ENCODE data around the gene ANAPC7.
"Not testable (repeated sequence)": the region's sequence is repeated elsewhere in the genome, so short reads cannot be mapped to it uniquely, and the experiment has no call there.

ANAPC7 gene

DNA sequence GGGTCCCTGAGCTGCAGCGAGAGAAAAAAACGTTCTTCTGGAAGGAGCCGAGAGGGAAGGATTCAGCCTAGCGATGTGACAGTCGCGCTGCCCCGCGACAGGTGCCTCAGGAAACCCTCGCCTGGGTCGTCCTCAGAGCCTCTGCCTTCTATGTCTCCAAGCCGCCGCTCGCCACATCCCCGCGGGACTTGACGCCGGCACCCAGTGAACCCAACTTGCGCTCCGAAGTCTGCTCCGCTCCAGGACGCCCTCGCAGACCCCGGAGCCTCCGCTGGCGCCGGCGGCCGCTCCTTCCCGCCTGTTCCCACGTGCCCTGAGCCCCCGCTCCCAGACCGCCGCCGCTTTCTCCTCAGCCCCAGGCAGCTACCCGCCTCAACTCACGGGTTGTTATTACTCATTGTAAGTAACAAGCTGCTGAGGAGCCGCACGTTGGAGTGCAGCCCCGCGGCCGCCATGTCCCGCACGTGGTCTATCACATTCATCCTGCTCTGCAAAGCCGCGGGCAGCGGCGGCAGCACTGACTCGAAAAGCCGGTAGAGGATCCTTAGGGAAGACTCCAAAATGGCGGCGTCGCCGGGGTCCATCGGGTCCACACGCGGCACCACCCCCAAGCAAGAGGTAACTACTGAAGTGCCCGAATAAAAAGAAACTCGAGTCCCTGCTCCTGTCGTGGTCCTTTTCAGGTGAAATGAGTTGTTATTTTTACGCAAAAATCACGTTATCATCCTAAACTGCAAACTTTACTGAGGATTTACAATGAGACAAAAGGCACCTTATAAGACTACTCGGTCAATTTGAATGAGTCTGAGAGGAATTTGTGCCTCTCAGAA lies at the start of gene ANAPC7:
Gene ANAPC7 (minus strand): TSS at position 563 of the 830 bp plus-strand sequence. CDS start 81 bp downstream, at position 482.
- peak; percentile 84 for DNase-seq

DNA sequence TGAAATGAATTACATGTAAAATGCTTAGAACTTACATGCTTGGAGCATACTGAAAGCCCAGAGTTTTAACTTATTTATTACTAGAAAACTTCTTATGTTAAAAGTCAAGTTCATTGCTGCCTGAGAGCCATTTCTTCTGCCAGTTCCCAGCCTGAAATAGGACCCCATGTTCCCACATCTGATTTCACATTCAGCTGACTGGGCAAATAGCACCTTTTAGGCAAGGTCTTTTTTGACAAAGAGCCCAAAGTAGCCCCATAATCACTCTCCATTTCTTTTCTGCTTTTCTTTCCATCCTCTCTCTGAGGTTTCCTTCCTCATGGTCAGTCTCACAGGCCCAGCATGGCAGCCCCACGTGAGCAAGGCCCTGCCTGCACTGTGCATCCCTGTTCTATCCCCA lies 47.8 kb upstream of the ANAPC7 start:
- no peak for DNase-seq

DNA sequence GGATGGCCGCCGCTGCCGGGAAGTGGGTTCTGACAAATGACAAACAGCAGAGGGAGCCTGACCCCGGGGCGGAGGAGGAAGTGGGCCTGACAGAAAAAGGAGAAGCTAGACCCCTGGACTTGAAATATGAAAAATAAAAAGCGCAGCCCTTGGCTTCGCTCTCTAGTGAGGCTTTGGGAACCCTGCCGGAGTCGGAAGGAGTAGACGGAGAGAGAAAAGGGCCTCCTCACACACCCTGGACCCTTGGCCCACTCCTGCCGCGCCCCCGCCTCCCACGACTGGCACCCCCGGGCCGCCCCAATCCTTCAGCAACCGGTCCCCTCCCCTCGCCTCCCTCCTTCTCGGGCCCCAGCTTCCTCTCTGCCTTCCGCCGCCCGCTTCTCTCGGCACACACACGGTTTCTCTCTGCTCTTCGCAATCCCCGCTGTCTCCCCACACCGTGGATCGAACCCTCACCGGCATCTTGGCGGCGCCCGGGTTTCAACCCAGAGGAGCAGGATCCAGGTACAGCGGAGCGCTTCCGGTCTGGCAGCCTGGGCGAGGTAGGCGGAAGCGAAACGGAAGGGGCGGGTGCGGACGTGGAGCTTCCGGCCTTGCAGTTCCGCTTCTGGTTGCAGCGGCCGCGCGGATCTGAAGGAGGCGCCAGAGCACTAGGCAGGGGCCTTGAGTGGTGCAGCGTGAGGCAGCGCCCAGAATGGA lies 46.4 kb upstream of the ANAPC7 start, which contains the start of gene ARPC3:
Gene ARPC3 (minus strand): TSS at position 539 of the 699 bp plus-strand sequence. CDS start 77 bp downstream, at position 462.
- DNase-seq: peak; percentile 88

DNA sequence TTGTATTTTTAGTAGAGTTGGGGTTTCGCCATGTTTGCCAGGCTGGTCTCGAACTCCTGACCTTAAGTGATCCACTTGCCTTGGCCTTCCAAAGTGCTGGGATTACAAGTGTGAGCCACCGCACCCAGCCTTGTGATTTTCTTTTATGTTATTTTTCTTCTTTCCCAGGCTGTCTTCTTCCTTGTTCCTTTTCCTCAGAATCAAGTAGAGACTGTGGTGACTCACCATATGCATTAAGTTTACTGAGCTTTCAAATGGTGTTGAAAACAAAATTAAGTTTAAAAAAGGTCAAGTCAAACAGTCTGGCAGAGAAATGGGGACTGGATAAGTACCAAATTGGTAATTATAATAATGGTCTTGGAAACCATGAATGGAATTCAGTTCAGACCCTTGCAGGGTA lies 40.9 kb upstream of the ANAPC7 start:
- no peak for DNase-seq

GRCh38 chr12:110436231-110436630 lies 32.7 kb upstream of the ANAPC7 start:
- no peak for DNase-seq

- DNase-seq: no peak
Observed at GRCh38 chr12:110431957-110432587, 28.6 kb upstream of the ANAPC7 start.

DNA sequence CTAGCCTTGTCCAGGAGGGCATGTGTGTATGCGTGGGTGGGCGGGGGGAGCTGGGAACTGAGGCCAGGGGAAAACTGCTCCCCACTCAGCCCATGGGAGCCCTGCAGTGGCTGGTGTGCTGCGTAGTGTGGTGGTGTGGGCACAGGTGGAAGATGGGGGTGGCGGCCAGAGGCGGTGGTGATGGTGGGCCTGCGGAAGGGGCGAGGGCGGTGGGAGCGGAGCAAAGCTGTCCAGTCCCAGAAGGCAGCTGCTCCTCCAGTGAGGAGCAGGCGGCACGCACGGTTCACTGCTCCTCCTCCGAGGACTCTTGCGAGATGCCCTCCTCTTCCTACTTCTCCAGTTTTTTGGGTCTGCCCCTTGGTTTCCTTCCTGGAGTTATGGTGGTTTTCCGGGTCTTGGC lies 26.2 kb upstream of the ANAPC7 start:
- not testable (repeated sequence) for DNase-seq

- DNase-seq: no peak
Observed at GRCh38 chr12:110426406-110426805, 22.9 kb upstream of the ANAPC7 start.

- DNase-seq: no peak
Observed at GRCh38 chr12:110424237-110424636, 20.7 kb upstream of the ANAPC7 start.

DNA sequence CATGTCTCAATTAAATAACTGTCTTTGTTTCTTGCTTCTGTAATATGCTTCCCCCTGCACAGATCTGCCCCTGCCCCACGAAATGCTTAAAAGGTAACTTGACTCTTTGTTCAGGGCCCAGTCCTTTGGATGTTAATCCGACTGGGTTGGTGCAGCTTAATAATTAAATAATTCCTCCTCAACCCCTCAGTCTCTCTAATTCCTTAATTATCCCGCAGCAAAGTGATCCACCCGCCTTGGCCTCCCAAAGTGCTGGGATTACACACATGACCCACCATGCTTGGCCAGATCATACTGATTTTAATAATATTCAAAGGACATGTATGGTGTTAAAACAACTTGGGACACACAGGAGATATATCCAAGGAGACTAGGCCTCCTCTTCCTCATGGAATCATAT lies 18.2 kb upstream of the ANAPC7 start:
- DNase-seq: no peak

- DNase-seq: no peak
Observed at GRCh38 chr12:110421159-110421661, 17.7 kb upstream of the ANAPC7 start.

GRCh38 chr12:110420644-110421043 lies 17.1 kb upstream of the ANAPC7 start:
- not testable (repeated sequence) for DNase-seq

DNA sequence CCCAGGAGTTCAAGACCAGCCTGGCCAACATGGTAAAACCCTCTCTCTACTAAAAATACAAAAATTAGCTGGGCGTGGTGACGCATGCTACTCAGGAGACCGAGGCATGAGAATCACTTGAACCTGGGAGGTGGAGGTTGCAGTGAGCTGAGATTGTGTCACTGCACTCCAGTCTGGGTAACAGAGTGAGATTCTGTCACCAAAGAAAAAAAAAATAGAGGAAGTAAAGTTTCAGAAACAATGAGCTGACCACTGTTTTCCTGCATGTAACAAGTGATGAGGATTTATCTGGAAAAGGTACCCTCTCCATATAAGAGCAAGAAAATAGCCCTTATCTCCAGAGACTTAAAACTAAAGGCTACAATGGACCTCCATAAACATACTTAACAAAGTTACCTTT lies 13.6 kb upstream of the ANAPC7 start:
- not testable (repeated sequence) for DNase-seq

DNA sequence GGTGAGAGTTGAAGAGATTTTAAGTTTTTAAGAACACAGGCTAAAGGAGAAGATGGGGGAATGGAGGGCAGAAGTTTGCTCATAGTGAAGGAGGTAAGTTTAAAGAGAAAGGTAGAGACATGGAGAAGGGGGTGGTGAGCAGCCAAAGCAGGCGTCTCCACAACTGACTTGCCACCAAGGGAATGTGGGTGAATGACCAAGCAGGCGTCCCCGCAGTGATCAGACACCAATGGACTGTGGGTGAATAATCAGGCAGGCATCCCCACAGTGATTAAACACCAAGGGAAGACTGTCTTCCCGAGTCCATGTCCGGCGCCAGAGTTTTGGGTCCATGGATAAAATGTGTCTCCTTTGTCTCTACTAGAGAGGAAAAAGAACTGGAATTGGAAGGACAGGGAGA lies 6.6 kb upstream of the ANAPC7 start:
- not testable (repeated sequence) for DNase-seq

DNA sequence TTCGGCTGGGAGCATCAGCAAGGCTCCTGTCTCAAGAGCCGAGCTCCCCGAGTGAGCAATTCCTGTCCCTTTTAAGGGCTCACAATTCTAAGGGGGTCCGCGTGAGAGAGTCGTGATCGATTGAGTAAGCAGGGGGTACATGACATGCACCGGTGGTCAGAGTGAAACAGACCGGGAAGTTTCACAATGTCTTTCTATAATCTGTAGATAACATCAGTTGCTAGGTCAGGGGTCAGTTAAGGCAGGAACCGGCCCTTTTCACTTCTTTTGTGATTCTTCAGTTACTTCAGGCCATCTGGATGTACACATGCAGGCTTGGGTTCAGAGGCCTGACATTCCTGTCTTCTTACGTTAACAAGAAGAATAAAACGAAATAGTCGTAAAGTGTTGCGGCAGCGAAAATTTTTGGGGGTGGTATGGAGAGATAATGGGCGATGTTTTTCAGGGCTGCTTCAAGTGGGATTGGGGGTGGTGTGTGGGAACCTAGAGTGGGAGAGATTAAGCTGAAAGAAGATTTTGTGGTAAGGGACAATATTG lies 1.7 kb upstream of the ANAPC7 start:
- DNase-seq: not testable (repeated sequence)

- DNase-seq: peak; percentile 84
Observed at GRCh38 chr12:110403976-110404682, 621 bp upstream of the ANAPC7 start.

GRCh38 chr12:110382683-110383082 lies 20.8 kb downstream of the ANAPC7 start:
- DNase-seq: no peak

GRCh38 chr12:110379631-110380030 lies 23.9 kb downstream of the ANAPC7 start:
- DNase-seq: no peak

DNA sequence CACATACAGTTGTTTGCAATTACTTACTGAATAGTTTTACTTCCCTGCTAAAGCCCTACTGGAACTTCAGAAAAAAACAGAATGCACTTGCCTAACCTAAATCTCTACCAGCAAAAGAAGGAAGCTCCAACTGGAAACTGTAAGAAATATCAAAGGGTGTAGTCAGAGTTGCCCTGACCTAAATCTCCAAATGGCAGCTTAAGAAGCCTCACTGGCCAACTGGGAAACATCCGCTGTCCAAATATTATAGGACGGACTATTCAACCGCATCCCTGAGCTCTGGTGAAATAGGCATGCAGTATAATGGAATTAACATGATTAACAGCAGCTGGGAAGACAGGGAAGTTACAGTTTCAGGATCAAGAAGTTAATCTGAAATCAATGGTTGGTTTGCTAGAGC lies 24.3 kb downstream of the ANAPC7 start:
- no peak for DNase-seq

GRCh38 chr12:110378131-110378790 lies 25.2 kb downstream of the ANAPC7 start:
- not testable (repeated sequence) for DNase-seq

GRCh38 chr12:110373962-110374611 lies 29.4 kb downstream of the ANAPC7 start:
- no peak for DNase-seq

Measured in NCI-H1048 (cell line).